SHP77 treated with DMSO at 0.1 percent for 48 hours (cell line): ENCODE measurements around the gene SSC4D.
"Not testable (repeated sequence)": the region's sequence is repeated elsewhere in the genome, so short reads cannot be mapped to it uniquely, and the experiment has no call there.

Experiments
- DNase-seq: peaks from one replicate; lab custom pipeline; 2025; lab: John Stamatoyannopoulos, UW

SSC4D gene

GRCh38 chr7:76409537-76409936 is at the start of gene SSC4D:
Gene SSC4D, minus strand, starts transcription at chr7:76409697. Its CDS starts 5,258 bp downstream, at chr7:76404439.
- no peak for DNase-seq

DNA sequence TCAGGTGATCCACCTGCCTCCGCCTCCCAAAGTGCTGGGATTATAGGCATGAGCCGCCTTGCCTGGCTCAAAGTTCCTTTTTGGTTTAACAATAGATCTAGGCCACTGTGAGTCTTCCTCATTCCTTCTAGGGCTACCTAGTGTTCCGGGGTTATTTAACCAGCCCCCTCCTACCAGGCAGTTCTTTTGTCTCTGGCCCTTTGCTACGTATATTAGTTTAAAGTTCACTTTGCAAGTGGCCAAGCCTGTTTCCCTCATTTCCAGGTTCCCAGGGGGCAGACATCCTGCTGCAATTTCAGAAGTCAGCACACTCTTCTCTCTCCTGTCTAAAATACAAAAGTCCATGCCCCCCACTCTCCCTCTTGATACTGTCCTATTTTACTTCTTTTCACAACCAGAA is 49.0 kb upstream of the SSC4D start:
- DNase-seq, result not testable (repeated sequence)

DNA sequence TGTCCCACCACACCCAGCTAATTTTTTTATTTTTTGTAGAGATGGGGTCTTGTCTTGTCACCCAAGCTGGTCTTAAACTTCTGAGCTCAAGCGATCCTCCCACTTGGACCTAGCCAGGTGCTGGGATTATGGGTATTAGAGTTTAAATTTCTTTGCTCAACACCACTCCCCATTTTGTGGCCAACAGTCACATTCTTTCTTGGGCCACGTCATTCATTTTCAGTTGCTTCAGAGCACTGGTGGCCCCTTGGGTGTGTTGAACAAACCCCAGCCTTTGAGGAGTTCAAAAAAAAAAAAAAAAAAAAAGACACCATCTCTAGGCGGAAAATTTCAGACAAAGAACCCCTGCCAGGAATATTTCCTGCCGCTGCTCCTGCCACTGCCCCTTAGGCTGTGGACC is 47.5 kb upstream of the SSC4D start:
- not testable (repeated sequence) for DNase-seq

DNA sequence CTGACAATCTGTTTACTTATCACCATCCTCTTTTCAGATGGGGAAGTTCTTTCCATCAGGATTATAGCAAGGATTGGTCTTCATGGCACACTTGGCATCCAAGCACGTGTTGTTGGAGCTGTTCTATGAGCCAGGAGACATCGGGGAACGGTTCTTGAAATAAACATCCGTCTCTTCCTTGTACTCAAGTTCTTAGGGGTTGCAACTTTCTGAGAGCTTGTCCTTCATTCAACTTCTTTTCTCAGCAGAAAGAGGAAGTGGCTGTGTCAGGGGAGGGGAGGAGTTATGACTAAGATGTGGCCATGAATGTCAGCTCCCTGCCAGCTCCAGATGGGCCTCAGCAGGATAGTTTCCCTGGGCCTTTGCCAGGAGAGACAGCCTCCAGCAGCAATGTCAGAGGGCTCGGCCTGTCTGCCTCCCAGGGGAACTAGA is 36.1 kb upstream of the SSC4D start:
- not testable (repeated sequence) for DNase-seq

GRCh38 chr7:76443846-76444245 is 34.3 kb upstream of the SSC4D start:
- not testable (repeated sequence) for DNase-seq

GRCh38 chr7:76442664-76443446 is 33.4 kb upstream of the SSC4D start:
- not testable (repeated sequence) for DNase-seq

GRCh38 chr7:76441792-76442191 is 32.3 kb upstream of the SSC4D start:
- DNase-seq, result not testable (repeated sequence)

GRCh38 chr7:76440404-76440803 is 30.9 kb upstream of the SSC4D start:
- DNase-seq, result not testable (repeated sequence)

DNA sequence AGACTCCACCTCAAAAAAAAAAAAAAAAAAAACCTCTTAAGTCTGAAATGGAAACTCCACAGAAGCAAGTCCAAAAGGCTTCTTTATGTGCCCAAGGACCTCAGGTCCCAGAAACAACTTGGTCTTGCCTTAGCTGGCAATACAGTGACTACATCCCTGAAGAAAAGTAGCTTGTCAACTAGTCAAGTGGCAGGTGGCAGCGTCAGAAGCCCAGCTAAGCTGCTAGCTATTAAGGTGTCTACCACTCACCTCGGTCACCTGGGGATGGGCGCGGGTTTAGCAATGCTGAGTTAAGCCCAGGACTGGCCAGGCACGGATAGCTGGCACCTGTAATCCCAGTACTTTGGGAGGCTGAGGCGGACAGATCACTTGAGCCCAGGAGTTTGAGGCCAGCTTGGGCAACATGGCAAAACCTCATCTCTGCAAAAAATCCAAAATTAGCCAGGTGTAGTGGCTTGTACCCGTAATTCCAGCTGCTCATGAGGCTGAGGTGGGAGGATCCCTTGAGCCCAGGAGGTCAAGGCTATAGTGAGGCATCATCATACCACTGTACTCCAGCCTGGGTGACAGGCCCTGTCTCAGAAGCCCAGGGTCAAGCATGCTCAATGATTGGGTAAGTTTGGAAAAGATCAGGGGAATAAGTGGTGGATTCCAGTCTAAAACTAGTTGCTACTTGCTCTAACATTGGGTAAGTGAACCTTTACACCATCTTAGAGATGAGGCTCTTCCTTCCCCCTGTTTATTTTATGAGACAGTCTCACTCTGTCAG is 29.8 kb upstream of the SSC4D start:
- not testable (repeated sequence) for DNase-seq

DNA sequence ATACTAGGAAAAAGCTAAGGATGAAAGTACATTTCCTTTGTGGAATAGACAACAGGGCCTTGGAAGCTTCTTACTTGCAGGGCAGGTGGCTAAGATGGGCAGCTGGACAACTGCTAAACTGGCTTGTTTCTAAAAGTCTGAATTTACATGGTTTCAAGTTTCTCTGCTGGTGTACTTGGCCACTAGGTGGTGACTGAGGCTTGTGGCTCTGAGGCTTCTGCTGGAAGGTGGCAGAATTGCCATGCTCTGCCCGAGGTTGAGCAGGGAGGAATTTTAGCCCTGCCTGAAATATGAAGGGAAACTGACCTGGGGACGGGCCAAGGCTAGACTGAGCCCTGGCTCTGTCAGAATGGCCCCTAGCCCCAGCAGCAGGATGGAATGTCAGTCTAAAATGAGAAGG is 28.4 kb upstream of the SSC4D start:
- not testable (repeated sequence) for DNase-seq

- no peak for DNase-seq
Measured at GRCh38 chr7:76430836-76431235, 21.3 kb upstream of the SSC4D start.

- no peak for DNase-seq
Measured at GRCh38 chr7:76430211-76430610, 20.7 kb upstream of the SSC4D start.

GRCh38 chr7:76428868-76429805 is 19.6 kb upstream of the SSC4D start:
- DNase-seq, result no peak

GRCh38 chr7:76428149-76428823 is 18.8 kb upstream of the SSC4D start:
- no peak for DNase-seq

DNA sequence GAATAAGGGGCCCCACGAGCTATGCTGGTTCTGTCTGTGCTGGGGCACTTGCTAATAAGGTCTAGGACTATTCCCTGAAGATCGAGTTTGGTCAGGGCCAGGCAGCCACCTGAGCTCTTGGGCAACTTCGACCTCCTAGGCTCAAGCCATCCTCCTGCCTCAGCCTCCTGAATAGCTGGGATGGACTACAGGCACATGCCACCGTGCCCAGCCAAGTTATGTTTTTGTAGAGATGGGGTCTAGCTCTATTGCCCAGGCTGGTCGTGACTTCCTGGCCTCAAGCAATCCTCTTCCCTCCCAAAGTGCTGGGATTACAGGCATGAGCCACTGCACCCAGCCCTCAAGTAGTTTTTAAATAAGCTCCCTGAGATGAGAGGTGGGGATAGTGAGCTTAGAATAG is 18.1 kb upstream of the SSC4D start:
- DNase-seq, result no peak

DNA sequence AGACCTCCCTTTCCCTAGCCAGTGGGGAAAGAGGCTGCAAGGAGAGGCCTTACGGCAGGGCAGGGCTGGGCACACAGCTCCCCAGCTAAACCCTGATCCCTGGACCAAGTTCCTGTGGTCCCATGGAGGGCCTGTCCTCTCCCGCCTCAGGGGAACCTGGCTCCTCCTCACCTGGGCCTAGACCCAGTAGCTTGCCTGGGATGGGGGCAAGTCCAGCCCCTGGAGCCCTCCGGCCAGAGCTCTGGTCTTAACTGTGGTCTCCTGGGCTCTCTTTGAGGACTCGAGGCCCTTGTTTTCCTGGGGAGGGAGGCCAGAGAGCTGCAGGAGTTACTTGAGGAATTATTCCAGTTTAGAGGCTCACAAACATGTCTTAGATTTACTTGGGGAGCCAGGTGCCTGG is 16.7 kb upstream of the SSC4D start:
- DNase-seq, result no peak

GRCh38 chr7:76425558-76425957 is 16.1 kb upstream of the SSC4D start:
- DNase-seq, result not testable (repeated sequence)

GRCh38 chr7:76425156-76425555 is 15.7 kb upstream of the SSC4D start:
- no peak for DNase-seq

- DNase-seq, result no peak
Measured at GRCh38 chr7:76424413-76425111, 15.1 kb upstream of the SSC4D start, which contains the start of gene ZP3. Gene ZP3, plus strand, starts transcription at chr7:76424950. Its CDS starts 15 bp downstream, at chr7:76424965.

- no peak for DNase-seq
Measured at GRCh38 chr7:76423666-76424412, 14.3 kb upstream of the SSC4D start.
